GM21825 (cell line): ENCODE measurements around the gene CDK5RAP3.
A peak's percentile ranks its signal among the peaks of the same experiment; 100 is the strongest.

Source experiments
- ATAC-seq: cut with Tn5 transposase; IDR thresholded peaks from one replicate; pipeline ENCODE4 v1.9.1; 2021; ENCODE audit warnings: mild to moderate bottlenecking, moderate library complexity; ENCODE audit not compliant: unreplicated experiment

Gene CDK5RAP3

DNA sequence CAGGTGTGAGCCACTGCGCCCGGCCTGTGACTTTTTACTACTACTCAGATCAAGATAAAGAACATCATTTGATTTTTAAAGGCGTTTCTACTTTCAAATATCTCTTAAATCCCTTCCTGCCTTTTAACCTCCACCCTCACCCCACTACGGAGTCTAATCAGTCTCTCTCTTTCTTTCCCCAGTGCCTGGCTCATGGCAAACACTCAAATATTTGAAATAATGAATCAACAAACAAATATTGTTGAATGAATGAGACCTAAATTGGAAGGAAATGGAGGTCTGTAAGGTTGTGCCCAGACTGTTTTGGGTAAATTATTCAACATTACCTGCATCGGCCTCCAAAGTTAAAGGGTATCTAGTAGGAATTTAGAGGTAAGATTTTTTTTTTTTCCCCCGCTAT, 52.0 kb downstream of the CDK5RAP3 start:
- ATAC-seq, result no peak

DNA sequence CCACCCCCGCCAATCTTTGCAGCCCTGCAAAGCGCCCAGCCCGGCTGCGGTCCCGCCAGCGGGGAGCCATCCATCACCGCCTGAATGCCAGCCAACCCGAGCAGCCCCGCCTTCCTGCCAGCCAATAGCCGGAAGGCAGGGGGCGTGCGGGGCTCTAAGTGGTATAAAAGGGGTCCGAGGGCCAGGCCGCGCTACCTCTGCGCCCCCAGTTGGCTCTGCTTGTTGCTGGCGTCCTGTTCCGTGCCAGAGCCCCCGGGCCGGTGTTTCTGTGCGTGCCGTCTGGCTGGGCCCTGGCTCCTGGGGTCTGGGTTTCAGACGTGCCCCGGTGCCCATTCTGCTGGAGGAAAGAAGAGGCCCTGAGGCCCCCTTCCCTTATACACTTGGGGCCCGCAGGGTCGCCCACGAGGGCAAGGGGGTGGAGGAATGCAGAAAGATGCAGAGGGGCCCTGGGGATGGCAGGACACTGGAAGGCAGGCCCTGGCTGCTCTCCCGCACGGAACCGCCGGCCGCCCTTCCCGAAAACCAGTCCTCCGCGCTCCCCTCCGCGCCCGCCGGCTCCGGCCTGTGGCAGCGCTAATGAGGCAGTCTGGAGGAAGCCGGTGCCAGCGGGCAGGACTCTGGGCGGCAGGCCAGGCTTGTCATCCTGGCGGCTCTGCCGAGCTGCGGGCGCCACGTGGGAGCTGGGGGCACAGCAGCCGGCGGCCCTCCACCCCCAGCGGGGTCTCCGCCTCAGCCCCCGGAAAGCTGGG, 52.7 kb downstream of the CDK5RAP3 start:
- no peak for ATAC-seq

- no peak for ATAC-seq
These were observed 53.5 kb downstream of the CDK5RAP3 start for GRCh38 chr17:48024149-48025039.

DNA sequence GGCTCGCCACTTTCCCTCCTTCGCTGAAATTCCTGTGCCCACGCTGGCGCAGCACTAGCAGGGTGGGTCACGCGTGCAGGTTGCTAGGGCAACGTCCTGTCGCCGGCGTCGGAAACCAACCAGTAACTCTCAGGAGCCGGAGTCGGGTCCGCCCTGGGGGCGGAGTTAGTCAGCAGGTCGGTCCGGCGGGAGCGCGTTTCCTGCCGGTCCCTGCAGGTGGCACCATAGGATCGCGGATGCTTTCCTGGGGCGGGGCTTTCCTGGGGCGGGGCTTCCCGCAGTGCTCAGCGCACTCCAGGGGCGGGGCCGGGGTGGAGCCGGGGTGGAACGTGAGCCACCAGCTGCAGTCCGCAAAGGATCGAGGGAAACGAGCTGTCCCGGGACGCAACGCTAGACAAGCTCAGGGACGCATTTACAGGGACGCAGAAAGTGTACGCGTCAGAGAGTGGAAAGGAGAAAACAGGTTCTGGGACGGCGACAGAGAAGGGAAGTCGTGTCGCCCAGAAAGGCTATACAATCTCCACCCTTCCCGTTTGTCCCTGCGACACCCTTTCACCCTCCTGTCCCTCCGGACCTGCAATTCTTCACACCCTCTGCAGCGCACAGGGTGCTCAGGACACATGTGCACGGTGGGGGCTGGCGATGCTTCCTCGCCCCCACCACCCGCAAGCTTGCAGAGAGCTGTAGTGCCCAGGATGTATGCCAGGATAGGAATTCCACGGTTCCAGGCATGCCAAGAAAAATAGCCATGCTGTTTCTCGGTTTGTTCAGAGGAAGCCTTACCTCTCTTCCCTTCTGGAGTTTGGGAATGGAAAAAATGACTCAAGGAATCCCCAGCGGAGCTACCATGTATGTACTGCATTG, 54.4 kb downstream of the CDK5RAP3 start:
- peak; percentile 71 for ATAC-seq

DNA sequence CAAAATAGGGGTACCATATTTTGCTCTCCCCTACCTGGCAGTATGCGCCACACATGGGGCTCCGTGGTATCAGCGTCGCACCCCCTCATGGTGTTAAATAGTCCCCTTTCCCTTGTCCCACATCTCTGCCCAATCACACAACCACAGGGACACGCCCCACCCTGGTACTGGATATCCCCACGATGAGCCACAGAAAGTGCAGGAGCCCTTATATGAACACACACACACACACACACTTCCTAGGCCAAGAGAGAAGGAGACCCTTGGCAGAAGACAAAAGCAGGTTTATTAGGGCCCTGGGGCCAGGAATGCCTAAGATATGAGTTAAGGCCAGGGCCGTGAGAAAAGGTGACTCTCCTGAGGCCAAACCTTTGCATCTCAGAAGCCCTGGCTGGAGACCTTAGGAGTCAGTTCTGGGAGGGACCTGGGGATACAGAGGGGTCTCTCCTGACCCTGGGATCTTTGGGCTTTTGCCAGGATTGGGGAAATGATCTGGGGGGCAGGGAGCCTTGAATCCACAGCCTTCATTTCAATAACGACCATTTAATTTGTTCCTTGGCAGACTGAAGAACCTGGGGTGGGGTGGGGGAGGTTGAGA, 55.1 kb downstream of the CDK5RAP3 start:
- no peak for ATAC-seq

GRCh38 chr17:48026502-48027321, 55.8 kb downstream of the CDK5RAP3 start:
- ATAC-seq, result peak; percentile 36

DNA sequence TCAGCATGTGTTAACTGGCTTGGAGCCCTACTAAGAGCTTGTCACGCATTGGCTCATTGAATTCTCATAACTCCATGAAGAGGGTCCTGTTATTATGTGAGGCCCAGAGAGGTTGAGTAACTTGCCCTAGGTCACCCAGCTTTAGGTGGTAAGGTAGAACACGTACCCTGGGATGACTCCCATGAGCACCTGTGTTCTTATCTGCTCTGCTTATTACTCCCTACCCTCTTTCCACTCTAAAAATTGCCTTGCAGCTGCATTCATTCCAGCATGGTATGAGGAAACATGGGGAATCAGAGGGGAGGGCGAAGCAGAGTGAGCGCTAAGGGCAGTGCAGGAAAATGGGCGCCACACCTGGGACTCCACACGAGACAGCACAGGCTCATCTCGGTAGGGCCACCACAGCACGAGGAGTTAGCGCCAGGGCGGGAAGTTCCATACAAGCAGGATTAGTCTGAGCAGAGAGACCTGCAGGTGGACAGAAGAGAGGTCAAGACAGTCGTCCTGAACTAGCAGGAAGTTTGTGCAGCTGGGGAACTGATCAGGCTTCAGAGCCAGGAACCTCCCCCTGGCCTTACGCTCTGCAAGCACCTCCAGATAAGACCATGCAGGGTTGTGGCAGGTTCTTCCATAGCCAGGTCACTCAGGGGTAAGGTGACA, 56.5 kb downstream of the CDK5RAP3 start:
- no peak for ATAC-seq

DNA sequence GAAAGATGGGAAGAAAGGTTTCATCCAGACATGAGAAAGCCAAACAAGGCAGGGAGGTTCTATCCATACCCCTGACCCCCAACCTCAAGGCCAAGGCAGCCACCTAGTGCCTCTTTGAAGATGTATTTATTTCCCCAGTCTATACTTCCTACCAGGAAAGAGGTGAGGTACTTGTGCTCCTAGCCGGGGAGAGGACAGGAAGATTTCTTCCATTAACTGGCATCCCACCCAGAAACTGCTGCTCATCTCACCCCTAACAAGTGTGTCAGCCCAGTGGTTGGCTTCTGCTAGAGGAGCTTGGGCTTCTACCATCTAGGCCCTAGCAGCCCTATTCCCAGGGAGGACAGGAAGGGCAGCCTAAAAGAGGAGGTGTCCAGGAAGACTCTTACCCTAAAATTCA, 57.8 kb downstream of the CDK5RAP3 start:
- no peak for ATAC-seq

GRCh38 chr17:48030531-48030930, 59.6 kb downstream of the CDK5RAP3 start:
- ATAC-seq, result no peak
